ENCODE results near the gene POU2F2. TPM values are rescaled to one million over a fixed set of nuclear protein-coding genes. Genes with fewer than 3 reads are reported as not detected.
"Not testable (repeated sequence)": the region's sequence is repeated elsewhere in the genome, so short reads cannot be mapped to it uniquely, and the experiment has no call there.

POU2F2 gene
- total RNA-seq, 1 experiment from 2014 or later, result 0.02 TPM

DNA sequence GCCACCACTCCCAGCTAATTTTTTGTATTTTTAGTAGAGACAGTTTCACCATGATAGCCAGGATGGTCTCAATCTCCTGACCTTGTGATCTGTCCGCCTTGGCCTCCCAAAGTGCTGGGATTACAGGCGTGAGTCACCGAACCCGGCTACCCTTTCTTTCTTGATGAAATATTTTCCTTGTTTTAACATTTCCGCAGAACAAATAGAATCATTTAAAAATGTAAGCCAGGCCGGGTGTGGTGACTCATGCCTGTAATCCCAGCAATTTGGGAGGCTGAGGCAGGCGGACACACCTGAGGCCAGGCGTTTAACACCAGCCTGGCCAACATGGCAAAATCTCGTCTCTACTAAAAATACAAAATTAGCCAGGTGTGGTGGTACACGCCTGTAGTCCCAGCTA, 32.0 kb downstream of the POU2F2 start:
- DNase-seq (ENCODE audit: low spot score), result not testable (repeated sequence)

DNA sequence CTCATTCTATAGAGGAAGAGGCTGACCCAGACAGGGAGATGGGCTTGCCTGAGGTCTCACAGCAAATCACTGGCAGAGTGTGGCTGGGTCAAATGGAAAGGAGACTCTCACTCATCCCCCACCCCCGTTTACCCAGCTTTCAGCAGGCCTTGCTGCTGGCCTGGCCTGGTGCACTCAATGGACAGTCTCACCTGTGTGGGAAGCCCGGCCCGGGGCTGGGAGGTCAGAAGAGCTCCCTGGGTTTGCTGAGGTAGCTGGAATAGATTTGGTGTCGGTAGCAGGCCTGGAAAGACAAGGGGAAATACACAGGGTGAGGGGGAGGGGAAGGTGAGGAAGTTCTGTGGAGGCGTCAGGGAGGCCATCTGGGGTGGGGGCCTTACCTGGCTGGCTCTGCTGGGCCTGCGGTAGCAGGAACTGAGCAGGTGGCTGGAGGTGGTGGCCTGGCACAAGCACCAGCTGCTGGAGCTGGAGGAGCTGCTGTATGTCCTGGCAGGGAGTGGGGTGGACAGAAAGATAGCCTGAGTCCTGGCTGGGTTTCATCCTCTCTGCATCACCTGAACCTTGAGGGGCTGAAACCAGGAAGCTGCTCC, 32.8 kb downstream of the POU2F2 start:
- DNase-seq (ENCODE audit: low spot score), result no peak

DNA sequence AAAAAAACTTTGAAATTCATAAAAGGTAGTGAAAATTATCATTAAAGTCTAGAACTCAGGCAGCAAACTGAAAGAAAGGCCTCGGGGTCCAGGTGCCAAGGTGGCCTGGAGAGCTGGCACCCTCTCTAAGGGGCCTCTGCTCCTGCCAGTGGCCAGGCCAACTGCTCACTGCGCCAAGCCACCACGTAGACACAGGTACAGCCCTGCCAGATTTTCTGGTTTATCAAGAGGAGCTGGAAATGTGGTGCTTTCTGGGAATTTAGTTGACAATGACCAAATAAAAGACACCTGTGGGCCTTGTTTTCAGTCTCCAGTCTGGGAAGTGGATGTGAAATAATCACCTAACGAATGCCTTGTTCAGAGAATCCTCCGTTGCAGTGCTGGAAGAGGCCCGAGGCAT, 33.5 kb downstream of the POU2F2 start:
- no peak for DNase-seq (ENCODE audit: low spot score)

DNA sequence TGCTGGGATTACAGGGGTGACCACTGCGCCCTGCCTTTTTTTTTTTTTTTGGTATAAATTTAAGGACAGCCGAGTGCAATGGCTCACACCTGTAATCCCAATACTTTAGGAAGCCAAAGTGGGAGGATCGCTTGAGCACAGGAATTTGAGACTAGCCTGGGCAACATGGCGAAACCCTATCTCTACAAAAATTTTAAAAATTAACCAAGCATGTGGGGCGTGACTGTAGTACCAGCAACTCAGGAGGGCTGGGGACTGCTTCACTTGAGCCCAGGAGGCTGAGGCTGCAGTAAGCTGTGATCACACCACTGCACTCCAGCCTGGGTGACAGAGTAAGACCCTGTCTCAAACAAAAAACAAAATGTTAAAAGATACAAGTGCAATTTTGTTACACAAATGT, 34.8 kb downstream of the POU2F2 start:
- DNase-seq (ENCODE audit: low spot score), result no peak

DNA sequence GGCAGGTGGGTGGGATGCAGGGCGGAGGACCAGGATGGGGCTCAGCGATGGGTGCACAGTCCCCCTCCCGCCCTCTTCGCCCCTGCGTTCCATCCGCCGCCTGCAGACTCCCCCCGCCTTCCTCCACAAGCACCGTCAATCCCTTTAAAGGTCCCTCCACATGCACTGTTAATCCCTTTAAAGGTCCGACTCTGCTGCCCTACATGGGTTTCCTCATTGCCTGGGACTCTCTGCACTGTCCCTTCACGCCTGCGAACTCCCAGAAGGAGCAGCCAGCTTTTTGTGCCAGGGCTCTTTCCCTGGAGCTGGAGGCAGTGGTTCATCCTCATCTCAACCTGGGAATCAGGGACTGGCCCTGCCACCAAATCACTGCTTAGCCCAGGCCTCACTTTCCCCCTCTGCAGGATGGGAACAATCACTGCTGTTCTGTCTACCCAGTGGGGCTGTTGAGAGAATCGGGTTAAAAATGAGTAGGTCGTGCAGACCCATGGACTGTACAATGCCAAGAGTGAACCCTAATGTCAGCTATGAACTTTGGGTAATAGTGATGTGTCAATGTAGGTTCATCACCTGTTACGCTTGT, 35.9 kb downstream of the POU2F2 start:
- DNase-seq (ENCODE audit: low spot score), result no peak

DNA sequence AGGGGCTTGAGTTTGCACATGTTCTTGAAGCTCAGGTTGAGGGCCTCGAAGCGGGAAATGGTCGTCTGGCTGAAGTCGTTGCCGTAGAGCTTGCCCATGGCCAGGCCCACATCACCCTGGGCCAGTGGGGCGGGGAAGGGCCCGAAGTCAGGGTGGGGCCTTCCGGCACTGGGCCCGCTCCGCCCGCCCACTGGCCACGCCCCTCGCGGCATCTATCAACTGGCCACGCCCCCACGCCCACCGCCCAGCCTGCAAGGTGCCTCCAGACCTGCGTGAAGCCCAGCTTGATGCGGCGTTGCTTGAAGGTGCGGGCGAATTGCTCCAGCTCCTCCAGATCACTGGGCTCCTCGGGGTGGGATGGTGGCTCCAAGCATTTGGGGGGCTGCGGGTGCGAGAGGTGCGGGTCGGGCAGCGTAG, 36.4 kb downstream of the POU2F2 start:
- no peak for DNase-seq (ENCODE audit: low spot score)

DNA sequence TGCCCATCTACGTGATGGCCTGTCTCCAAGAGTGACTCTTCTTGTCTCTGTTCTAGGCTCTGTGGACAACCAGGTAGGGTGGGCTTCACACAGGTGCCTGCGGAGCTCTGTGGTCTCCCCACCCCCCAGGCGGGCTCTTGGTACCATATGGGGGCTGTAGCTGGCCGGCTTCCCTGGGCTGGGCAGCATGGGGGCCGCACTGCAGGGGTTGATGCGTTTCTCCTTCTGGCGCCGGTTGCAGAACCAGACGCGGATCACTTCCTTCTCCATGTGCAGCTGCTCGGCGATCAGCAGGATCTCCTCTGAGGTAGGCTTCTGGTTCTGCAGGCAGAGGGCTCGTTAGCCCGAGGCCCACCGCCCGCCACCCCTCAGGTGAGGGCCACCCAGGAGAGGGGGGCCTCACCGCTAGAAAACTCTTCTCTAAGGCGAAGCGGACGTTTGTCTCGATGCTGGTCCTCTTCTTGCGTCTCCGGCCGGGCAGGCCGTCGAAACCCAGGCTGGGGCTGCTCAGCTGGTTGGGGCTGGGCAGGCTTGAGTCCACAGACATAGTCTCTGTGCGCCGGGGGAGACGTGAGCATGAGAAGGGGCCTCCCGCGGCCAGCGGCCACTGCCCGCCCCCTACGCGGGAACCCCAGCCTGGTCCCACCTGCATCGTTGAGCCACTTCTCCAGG, 37.0 kb downstream of the POU2F2 start:
- no peak for DNase-seq (ENCODE audit: low spot score)

DNA sequence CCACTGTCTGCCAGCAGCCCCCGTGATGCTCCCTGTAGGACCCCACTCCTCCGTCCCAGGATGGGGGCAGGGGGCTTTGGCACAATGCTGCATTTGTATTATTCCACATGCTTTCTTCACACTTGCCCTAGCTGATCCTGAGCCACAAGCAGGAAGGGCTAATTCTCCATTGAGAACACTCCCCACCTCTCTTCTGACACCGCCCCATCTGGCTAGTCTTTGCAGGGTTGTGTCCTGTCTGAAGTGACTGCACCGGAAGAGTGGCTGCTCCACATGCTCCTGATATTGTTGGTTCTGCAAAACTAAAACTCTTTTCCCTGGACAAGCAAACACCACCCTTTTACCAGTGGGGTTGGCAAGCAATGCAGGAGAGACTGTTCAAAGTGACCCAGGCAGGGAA, 38.3 kb downstream of the POU2F2 start:
- no peak for DNase-seq (ENCODE audit: low spot score)

DNA sequence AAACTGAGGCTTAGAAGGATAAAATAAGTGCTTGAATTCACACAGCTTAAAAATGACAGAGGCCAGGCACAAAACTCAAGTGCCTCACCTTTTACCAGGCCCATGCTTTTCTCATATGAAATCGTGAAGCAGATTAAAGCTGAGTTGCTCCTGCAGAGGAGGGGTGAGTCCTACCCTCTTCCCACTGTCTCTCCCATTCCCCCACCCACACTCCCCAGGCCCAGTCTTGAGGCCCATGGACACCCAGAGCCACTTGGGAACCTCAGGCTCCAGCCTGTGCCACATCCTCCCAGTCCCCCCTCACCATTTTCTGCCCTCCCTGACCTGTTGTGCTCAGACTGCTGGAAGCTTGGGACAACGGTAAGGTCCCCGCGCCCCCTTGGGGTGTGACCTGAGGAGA, 38.7 kb downstream of the POU2F2 start:
- no peak for DNase-seq (ENCODE audit: low spot score)

DNA sequence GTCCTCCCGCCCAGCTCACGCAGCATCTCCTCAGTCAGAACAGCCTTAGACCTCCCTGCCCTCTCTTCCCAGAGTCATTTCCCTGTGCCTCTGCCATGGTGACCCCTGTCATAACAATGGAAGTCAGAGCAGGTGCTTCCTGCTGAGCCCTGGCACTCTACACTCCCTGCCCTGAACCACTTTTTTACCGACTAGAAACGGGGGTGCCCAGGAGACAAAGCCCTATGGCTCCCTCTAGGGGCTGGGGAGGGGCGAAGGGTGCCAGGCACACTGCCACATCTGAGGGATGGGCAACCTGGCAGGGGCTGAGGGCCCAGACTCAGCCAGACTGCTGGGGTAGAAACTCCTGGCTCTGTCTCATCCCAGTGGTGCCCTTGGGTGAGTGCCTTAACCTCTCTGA, 39.9 kb downstream of the POU2F2 start:
- DNase-seq (ENCODE audit: low spot score), result no peak

DNA sequence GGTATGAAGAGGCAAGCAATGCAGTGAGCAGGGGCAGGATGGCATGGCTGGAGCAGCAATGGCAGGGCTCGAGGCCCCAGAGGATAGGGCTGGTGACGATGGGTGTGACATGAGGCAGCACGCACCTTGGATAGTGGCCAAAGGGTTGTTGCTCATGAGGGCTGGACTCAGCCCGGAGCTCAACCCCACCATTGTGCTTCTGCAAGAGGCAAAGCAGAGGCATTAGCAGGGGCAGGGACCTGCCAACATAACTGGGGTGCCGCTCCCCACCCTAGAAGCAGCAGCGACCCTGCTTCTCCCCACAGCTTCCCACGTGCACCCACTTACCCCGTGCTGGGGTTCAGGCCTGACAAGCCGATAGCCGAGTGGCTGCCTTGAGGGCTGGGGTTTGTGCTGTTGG, 40.5 kb downstream of the POU2F2 start:
- DNase-seq (ENCODE audit: low spot score), result peak; percentile 58

DNA sequence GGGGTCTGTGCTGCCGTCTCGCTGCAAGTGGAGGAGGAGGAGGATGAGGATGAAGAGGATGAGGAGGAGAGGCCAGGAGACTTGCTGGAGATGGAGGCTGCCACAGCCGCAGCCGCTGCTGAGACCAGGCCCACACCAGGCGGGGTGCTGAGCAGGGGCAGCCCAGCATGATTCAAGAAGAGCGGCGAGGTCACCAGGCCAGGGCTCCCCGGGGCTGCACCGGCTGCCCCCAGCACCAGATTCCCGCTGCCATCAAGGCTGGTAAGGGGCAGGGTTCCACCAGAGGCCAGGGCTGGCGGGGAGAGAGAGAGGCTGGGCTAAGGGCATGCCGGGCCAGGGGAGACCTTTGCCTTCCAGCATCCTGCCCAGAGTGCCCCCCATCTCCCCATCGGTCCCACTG, 40.9 kb downstream of the POU2F2 start:
- DNase-seq (ENCODE audit: low spot score), result no peak

DNA sequence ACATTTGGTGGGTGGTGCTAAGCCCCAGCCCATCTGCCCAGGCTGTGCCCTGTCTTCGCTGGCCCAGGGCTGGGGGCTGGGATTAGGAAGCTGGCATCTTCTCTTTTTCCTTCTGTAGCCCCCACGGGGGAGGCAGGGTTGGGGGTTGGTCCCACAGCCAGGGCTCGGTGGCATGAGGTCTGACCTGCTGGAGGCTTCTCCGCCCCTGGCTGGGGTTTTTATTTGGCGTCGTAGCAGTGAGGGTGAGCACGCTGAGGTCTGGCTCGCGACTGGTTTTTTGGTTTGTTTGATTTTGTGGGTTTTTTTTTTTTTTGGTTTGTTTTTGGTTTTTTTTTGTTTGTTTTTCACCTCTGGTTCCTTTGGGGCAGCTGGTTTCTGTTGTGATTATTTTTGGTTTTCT, 41.6 kb downstream of the POU2F2 start:
- no peak for DNase-seq (ENCODE audit: low spot score)

DNA sequence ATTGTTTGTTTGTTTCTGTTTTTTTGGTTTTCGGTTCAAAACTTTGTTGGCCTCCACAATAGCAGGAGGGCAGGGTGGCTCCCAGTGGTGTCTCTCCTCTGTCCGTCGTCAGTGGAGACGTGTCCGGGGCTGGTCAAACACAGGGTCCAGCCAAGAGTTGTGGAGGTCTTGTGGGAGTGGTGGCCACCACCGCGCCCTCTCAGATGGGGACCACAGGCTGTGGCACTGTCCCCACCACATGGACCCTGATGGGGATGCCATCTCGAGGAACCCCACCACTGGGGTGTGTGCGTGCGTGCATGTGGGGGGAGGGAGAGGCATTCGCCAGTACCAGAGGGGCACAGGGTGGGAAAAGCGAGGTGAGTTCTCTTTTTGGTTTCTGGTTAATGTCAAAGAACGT, 42.5 kb downstream of the POU2F2 start:
- no peak for DNase-seq (ENCODE audit: low spot score)

DNA sequence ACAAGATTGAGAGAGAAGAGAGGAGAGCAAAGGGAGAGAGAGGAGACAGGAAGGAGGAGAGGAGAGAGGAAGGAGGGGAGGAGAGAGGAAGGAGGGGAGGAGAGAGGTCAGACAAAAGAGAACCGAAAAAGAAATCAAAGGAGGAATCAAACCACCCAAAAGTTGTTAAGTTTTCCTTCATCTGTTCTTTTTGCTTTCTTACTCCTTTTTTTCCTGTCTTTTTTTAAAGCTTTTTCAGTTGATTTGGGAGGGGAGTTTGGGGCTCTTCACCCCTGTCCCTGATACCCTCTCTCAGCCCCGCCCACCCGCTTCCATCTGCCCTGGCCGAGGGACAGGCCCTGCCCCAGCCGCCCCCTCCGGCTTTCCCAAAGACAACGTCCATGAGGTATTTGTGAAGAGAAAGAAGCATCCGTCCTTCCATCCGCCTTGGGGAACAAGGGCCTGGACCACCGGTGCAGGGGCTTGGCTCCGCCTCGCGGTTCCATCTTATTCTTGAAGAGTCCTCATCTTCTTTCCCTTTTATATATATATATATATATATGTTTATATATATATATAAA, 43.0 kb downstream of the POU2F2 start:
- DNase-seq (ENCODE audit: low spot score), result no peak

DNA sequence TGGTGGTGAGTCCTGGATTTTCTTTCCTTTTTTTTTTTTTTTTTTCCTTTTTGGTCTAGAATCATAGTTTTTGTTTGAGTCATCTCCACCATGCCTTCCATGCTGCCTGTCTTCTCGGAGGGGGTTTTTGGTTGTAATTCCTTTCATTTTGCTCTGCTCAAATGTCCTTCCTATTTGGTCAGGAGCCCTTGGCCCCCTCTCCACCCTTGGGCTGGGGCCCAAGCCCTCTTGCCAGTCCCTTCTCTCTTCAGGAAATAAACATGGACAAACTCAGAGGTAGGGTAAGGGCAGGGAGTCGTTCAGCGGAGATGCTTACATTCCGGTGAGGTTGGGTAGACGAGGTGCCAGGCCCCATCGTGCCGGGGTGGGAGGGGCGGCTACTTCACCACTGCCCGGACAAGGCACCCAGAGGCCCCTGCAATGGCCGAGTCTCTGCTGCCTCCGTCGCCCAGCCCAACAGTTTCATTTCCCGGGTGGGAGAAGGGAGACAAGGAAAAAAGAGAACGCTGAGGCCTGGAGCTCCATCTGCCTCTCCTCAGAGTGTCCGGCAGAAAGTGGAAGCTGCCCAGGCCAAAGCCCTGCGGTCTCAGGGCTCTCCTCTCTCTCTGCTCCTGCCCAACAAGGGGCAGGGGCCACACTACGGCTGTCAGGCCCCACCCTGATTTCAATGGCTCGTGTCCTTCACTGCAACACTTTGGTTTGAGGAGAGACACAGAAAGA, 43.6 kb downstream of the POU2F2 start:
- peak; percentile 31 for DNase-seq (ENCODE audit: low spot score)

DNA sequence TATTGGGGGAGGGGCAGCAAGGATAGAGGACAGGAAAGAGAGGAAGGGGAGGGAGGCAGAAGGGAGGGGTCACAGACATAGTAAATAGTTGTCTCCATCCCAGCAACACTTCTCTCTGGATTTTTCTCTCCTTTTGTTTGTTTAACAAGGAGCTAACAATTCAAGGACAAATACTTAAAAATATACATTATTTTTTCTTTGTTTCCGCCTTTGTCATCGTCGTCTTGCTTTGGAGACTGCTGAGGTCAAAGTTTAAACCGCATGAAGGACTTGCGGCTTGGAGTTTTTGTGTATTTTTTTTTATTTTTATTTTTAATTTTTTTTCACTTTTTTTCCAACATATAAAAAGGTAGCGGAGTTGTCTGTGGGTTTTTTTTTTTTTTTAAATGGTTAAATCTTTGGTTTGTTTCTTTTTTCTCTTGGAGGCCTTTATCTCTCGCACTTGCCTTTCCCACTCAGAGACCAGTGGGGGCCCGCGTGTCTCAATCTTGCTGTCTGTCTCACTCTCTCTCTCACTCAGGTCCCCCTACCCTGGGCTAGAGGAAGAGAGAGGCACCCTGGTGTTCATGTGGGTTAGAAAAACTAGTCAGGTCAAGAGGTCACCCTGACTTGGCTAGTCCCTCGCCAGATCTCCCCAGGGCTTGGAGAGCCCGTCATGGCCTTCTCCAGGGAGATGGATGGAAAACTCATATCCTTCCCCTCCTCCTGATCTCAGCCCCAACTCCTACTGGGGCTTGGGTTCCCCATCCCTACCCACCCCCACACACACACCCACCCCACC, 45.3 kb downstream of the POU2F2 start:
- DNase-seq (ENCODE audit: low spot score), result no peak

DNA sequence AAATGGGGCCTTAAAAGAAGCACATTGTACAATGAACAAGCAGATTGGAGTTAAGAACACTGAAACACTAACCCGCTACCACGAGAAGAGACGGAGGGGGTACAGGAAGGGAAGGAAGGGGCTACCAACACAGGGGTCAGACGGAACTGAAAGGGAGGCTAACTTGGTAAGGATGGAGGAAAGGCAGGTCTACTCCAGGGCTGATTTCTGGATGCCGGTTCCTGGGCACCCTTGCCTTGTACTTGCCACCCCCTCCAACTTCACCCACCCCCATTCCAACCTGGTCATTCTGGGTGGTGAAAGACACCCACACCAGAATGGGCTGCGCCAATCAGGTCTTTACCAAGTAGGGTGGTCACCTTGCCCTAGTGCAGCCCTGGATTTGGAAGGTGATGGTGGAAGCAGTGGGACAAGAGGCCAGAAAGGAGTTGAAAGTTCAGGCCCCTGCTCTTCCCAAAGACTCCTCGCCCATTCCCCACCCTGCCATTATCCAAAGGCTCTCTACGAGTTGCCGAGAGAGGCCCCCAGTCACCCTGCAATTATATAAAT, 46.0 kb downstream of the POU2F2 start:
- DNase-seq (ENCODE audit: low spot score), result no peak

DNA sequence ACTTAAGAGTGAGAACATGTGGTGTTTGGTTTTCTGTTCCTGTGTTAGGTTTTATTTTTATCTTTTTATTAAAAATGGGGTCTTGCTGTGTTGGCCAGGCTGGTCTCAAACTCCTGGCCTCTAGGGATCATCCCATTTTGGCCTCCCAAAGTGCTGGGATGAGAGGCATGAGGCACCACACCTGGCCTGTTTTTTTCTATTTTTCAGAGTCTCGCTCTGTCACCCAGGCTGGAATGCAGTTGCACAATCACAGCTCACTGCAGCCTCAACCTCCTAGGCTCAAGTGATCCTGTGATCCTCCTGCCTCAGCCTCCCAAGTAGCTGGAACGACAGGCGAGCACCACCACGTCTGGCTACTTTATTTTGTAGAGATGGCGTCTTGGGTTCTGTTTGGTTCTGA, 48.7 kb downstream of the POU2F2 start:
- no peak for DNase-seq (ENCODE audit: low spot score)

DNA sequence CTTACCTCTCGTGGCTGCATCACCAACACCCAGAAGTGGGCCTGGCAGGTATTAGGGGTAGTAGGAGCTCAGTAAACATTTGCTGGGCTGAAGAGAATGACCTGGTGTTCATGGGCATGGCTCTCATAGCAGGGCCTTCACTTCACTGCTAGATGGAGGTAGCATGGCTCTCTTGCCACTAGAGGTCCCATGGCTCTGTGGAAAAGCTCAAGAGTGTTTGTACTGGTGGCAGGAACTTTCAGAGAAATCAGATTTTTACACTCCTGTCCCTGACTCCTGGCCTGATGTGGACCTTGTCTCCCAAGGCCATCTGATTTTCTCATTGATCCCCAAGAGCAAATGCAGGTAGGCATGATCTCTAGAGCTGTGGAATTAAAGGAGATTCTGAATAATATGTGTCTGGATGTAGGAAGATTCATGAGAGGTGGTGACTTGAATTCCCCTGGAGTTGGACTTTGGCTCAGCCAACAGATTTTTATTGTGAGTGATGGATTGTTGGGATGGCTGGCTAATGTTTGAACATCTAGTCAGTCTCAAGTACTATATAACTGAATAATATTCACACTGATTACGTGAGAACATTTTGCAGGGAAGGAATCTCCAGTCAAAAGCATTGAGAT, 50.6 kb downstream of the POU2F2 start:
- peak; percentile 37 for DNase-seq (ENCODE audit: low spot score)

DNA sequence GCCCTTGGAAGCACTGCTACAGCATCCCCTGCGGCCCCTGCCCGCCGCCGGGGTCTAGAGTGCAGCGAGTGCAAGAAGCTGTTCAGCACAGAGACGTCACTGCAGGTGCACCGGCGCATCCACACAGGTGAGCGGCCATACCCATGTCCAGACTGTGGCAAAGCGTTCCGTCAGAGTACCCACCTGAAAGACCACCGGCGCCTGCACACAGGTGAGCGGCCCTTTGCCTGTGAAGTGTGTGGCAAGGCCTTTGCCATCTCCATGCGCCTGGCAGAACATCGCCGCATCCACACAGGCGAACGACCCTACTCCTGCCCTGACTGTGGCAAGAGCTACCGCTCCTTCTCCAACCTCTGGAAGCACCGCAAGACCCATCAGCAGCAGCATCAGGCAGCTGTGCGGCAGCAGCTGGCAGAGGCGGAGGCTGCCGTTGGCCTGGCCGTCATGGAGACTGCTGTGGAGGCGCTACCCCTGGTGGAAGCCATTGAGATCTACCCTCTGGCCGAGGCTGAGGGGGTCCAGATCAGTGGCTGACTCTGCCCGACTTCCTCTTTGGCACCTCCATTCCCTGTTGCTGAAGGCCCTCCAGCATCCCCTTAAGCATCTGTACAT, 51.4 kb downstream of the POU2F2 start:
- no peak for DNase-seq (ENCODE audit: low spot score)

All from H4 (cell line).